Activated CD4-positive, alpha-beta T cell treated with anti-CD3 and anti-CD28 coated beads for 36 hours (primary cell): ENCODE measurements around the gene RPAIN. TPM values are rescaled to one million over a fixed set of nuclear protein-coding genes. Genes with fewer than 3 reads are reported as not detected.
"Not testable (repeated sequence)": the region's sequence is repeated elsewhere in the genome, so short reads cannot be mapped to it uniquely, and the experiment has no call there.

Source experiments
- ATAC-seq: fragments of 200-7000 bp; cut with Tn5 transposase; one replicate; pipeline ENCODE4 v1.10.0; 2021; ENCODE audit warnings: mild to moderate bottlenecking, moderate library complexity
- CTCF ChIA-PET: fragments of 350-600 bp; sonication (Branson Sonifier 250); formaldehyde crosslinking; loops from one replicate; lab custom pipeline; 2021; ENCODE audit warnings: antibody characterized with exemption; lab: Charles Lee
- POLR2A ChIA-PET: fragments of 350-600 bp; sonication (Branson Sonifier 250); formaldehyde crosslinking; loops from one replicate; lab custom pipeline; 2021; ENCODE audit warnings: antibody characterized with exemption, inconsistent platforms; lab: Charles Lee
- DNase-seq: peaks from one replicate; pipeline ENCODE4 v3.0.0-alpha.2; 2020
- H3K27ac Mint-ChIP-seq: one replicate; pipeline ENCODE4 v1.8.0; 2021; ENCODE audit warnings: mixed read lengths
- H3K27me3 Mint-ChIP-seq: one replicate; pipeline ENCODE4 v1.8.0; 2021; ENCODE audit warnings: mixed read lengths
- H3K36me3 Mint-ChIP-seq: one replicate; pipeline ENCODE4 v1.8.0; 2021; ENCODE audit warnings: low read depth, mixed read lengths
- H3K4me1 Mint-ChIP-seq: one replicate; pipeline ENCODE4 v1.8.0; 2021; ENCODE audit warnings: mixed read lengths
- H3K4me3 Mint-ChIP-seq: one replicate; pipeline ENCODE4 v1.8.0; 2021; ENCODE audit warnings: mild to moderate bottlenecking, moderate library complexity, mixed read lengths
- H3K9me3 Mint-ChIP-seq: one replicate; pipeline ENCODE4 v1.8.0; 2021; ENCODE audit warnings: low read depth, mixed read lengths
- intact Hi-C, 2 experiments: fragments of 100-400 bp; cut with DNase I in 1 of 2; cut with micrococcal nuclease in 1 of 2; formaldehyde crosslinking; loops; one replicate each; pipeline versions ENCODE4 v1.14.2 to v1.15.1; 2022 to 2024; cut with DNase I, micrococcal nuclease
- total RNA-seq, 2 experiments: library from RNA; stranded (reverse); gene quantifications; one replicate each; pipeline ENCODE4 v1.2.3, GENCODE V29; 2021

RPAIN gene
- total RNA-seq, 2 experiments from 2014 or later = 44.9 to 57.3 TPM

GRCh38 chr17:5429191-5429887 lies 9.4 kb downstream of the RPAIN start:
- peaks cover 71% of the 10 kb centered on the region for H3K36me3 Mint-ChIP-seq
- ATAC-seq = no peak
- intact Hi-C loops = no loop called here
- peak overlapping the region; percentile 35 for H3K27ac Mint-ChIP-seq
- H3K27me3 Mint-ChIP-seq = no peaks in the 10 kb centered on the region
- H3K4me3 Mint-ChIP-seq = no peak overlapping the region
- DNase-seq = no peak
- CTCF ChIA-PET = interaction anchor here (1.6 to 2.7 kb wide), 2 partner anchors 10 to 11 kb away, joined by 5 to 14 read pairs; partner anchors contain the start of gene C1QBP
- H3K4me1 Mint-ChIP-seq = peaks cover 5% of the 10 kb centered on the region
- no peaks in the 10 kb centered on the region for H3K9me3 Mint-ChIP-seq
- POLR2A ChIA-PET = interaction anchor here (1.3 kb wide), 1 partner anchor 10 kb away, joined by 6 read pairs; the partner anchor contains the start of genes NUP88 and RPAIN

DNA sequence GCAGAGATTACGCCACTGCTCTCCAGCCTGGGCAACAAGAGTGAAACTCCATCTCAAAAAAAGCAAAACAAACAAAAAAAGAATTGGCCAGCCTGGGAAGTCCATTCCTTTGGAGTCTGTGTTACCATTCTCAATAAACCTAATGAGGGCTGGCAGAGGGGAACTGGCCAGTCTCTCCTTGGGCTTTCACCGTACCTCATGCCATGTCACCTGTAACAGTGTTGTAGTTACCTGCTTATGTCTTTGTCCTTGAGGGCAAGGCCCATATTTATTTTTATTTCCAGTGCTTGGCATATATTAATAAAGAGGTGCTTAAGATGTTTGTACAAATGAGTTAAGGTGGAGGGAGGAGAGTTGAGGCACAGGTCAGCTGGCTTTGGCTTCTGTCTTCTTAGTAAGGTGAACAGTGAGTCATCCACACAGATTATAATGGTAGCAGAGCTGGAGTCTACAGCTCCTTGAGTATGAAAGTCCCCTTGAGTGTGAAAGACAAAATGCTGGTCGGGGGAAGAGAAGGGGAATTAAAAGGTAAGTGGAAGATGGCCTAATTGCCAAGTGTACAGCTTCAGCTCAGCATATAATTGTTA lies 10.5 kb downstream of the RPAIN start:
- peaks cover 9% of the 10 kb centered on the region for H3K4me1 Mint-ChIP-seq
- H3K36me3 Mint-ChIP-seq = peaks cover 74% of the 10 kb centered on the region
- CTCF ChIA-PET = interaction anchor here (0.8 to 2.7 kb wide), 3 partner anchors 8 to 13 kb away, joined by 3 to 14 read pairs (median 4); partner anchors contain the start of gene C1QBP
- peak overlapping the region; percentile 28 for H3K27ac Mint-ChIP-seq
- intact Hi-C loops = no loop called here
- no peaks in the 10 kb centered on the region for H3K9me3 Mint-ChIP-seq
- DNase-seq = no peak
- ATAC-seq = no peak
- POLR2A ChIA-PET = interaction anchor here (1.3 kb wide), 1 partner anchor 11 kb away, joined by 6 read pairs; the partner anchor contains the start of genes NUP88 and RPAIN
- H3K4me3 Mint-ChIP-seq = no peak overlapping the region
- no peaks in the 10 kb centered on the region for H3K27me3 Mint-ChIP-seq

GRCh38 chr17:5431234-5431633 lies 11.3 kb downstream of the RPAIN start:
- H3K4me3 Mint-ChIP-seq, POLR2A ChIA-PET, DNase-seq, H3K9me3 Mint-ChIP-seq, ATAC-seq, intact Hi-C loops, H3K27me3 Mint-ChIP-seq: not testable (repeated sequence)
- Mint-ChIP-seq H3K4me1 (peaks cover 14% of the 10 kb centered on the region), H3K27ac (peak overlapping the region; percentile 35), H3K36me3 (peaks cover 71% of the 10 kb centered on the region)
- CTCF ChIA-PET = interaction anchor here (0.8 to 2.7 kb wide), 3 partner anchors 8 to 14 kb away, joined by 3 to 14 read pairs (median 4); partner anchors contain the start of gene C1QBP

GRCh38 chr17:5431949-5432556 lies 12.1 kb downstream of the RPAIN start:
- ATAC-seq (no peak), DNase-seq (no peak)
- intact Hi-C loops = no loop called here
- Mint-ChIP-seq H3K4me1 (peaks cover 22% of the 10 kb centered on the region), H3K27ac (peak overlapping the region; percentile 42), H3K36me3 (peaks cover 77% of the 10 kb centered on the region), H3K9me3 (no peaks in the 10 kb centered on the region), H3K27me3 (no peaks in the 10 kb centered on the region), H3K4me3 (no peak overlapping the region)
- CTCF ChIA-PET = interaction anchor here (0.5 to 0.9 kb wide), 3 partner anchors 9 to 320 kb away, joined by 3 to 4 read pairs (median 3); no protein-coding TSS in a partner anchor
- POLR2A ChIA-PET = interaction anchor here (0.6 to 0.7 kb wide), 2 partner anchors 39 to 66 kb away, joined by 3 to 6 read pairs; no protein-coding TSS in a partner anchor

GRCh38 chr17:5434984-5435383 lies 15.0 kb downstream of the RPAIN start:
- CTCF ChIA-PET = no interaction called here
- intact Hi-C loops = loop anchor here (5.0 kb wide), 4 partner anchors 52 to 533 kb away; partner anchors contain the start of genes CHRNE (in 1 of the 2), DERL2 (in 1 of the 2), MIS12 (in 1 of the 2) and ZNF594 (in 1 of the 2)
- peaks cover 44% of the 10 kb centered on the region for H3K4me1 Mint-ChIP-seq
- H3K4me3 Mint-ChIP-seq = no peak overlapping the region
- no peak for ATAC-seq
- no peaks in the 10 kb centered on the region for H3K27me3 Mint-ChIP-seq
- DNase-seq = no peak
- peak overlapping the region; percentile 73 for H3K27ac Mint-ChIP-seq
- H3K9me3 Mint-ChIP-seq = no peaks in the 10 kb centered on the region
- H3K36me3 Mint-ChIP-seq = peaks cover 70% of the 10 kb centered on the region
- POLR2A ChIA-PET = interaction anchor here (0.6 kb wide), 1 partner anchor 654 kb away, joined by 3 read pairs; no protein-coding TSS in a partner anchor

- DNase-seq = peak; percentile 28
- not testable (repeated sequence) for H3K9me3 Mint-ChIP-seq, ATAC-seq, H3K27me3 Mint-ChIP-seq
- ChIA-PET POLR2A (interaction anchor here (0.7 to 1.8 kb wide), 5 partner anchors 10 to 33 kb away, joined by 3 to 6 read pairs (median 5); partner anchors contain the start of genes DHX33, NUP88 and RPAIN), CTCF (interaction anchor here (0.5 to 1.3 kb wide), 2 partner anchors 19 to 983 kb away, joined by 3 to 4 read pairs; no protein-coding TSS in a partner anchor)
- peak overlapping the region; percentile 86 for H3K27ac Mint-ChIP-seq
- peaks cover 64% of the 10 kb centered on the region for H3K36me3 Mint-ChIP-seq
- intact Hi-C loops = loop anchor here (5.0 kb wide), 4 partner anchors 51 to 534 kb away; partner anchors contain the start of genes CHRNE (in 1 of the 2), DERL2 (in 1 of the 2), MIS12 (in 1 of the 2) and ZNF594 (in 1 of the 2)
- H3K4me3 Mint-ChIP-seq = peak overlapping the region; percentile 89
- peaks cover 44% of the 10 kb centered on the region for H3K4me1 Mint-ChIP-seq
These were observed 15.9 kb downstream of the RPAIN start for GRCh38 chr17:5435781-5436315.

- DNase-seq (no peak), ATAC-seq (no peak)
- H3K9me3 Mint-ChIP-seq = no peaks in the 10 kb centered on the region
- ChIA-PET POLR2A (no interaction called here), CTCF (interaction anchor here (0.6 to 2.6 kb wide), 4 partner anchors 15 to 1008 kb away, joined by 3 to 19 read pairs (median 10); partner anchors contain the start of genes NUP88 and RPAIN)
- H3K27me3 Mint-ChIP-seq = no peaks in the 10 kb centered on the region
- peaks cover 55% of the 10 kb centered on the region for H3K36me3 Mint-ChIP-seq
- peak overlapping the region; percentile 89 for H3K4me3 Mint-ChIP-seq
- intact Hi-C loops = loop anchor here (1.0 to 5.0 kb wide), 7 partner anchors 31 to 1203 kb away; partner anchors contain the start of genes CHRNE (in 1 of the 2), DERL2 (in 1 of the 2), DHX33 (in 1 of the 2) and KIAA0753 (in 1 of the 2)
- H3K4me1 Mint-ChIP-seq = peaks cover 44% of the 10 kb centered on the region
- H3K27ac Mint-ChIP-seq = peak overlapping the region; percentile 92
These were observed 17.8 kb downstream of the RPAIN start for GRCh38 chr17:5437721-5438317.

DNA sequence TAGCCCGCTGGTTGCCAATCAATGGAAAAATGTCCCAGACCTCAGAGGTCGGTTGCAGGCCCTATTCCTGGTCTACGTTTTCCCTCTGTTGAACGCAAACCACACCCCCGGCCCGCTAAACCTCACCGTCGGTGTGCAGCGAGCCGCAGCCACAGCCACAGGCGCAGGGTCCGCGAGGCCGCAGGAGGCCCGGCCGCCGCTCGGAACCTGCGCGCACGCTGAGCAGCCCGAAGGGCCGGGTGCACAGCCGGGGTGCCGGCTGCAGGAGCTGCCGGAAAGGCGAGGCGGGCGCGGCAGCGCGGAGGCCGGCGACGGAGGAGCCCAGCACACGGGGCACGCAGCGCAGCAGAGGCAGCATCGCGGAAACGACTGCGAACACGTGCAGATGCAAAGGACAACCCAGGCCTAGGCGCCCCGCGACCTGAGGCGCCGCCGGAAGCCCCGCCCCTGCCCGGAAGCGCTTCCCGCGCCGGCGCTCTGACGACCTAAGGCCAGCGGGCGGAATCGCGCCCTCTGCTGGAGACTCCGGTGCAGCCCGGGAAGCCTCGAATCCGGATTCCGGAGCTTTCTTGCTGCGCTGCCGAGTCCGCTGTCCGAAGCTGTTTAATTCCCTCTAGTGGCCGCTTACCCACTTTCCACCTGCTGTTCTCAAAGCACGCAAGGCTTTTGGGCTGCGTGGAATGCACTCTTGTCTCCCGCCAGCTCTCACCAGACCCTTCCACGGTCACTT lies 18.9 kb downstream of the RPAIN start, which contains the start of gene C1QBP:
Gene C1QBP (minus strand): TSS at position 440 of the 730 bp plus-strand sequence. CDS start 82 bp downstream, at position 358.
- intact Hi-C loops = loop anchor here (1.0 to 5.0 kb wide), 14 partner anchors 20 to 1202 kb away; partner anchors contain the start of genes DERL2 (in 2 of the 2), DHX33 (in 2 of the 2), MIS12 (in 2 of the 2) and NUP88 (in 2 of the 2)
- Mint-ChIP-seq H3K4me3 (peak within 1 kb of the TSS; percentile 89), H3K36me3 (peaks cover 44% of the 10 kb centered on the region)

GRCh38 chr17:5439446-5439764 lies 19.4 kb downstream of the RPAIN start:
- no peak for DNase-seq
- POLR2A ChIA-PET = interaction anchor here (0.9 to 1.5 kb wide), 6 partner anchors 17 to 52 kb away, joined by 3 to 11 read pairs (median 4); partner anchors contain the start of genes DHX33, NUP88 and RPAIN
- H3K4me1 Mint-ChIP-seq = peaks cover 44% of the 10 kb centered on the region
- peak overlapping the region; percentile 89 for H3K4me3 Mint-ChIP-seq
- H3K36me3 Mint-ChIP-seq = peaks cover 44% of the 10 kb centered on the region
- peak overlapping the region; percentile 86 for H3K27ac Mint-ChIP-seq
- intact Hi-C loops = loop anchor here (1.0 to 5.0 kb wide), 13 partner anchors 20 to 1201 kb away; partner anchors contain the start of genes DERL2 (in 2 of the 2), DHX33 (in 2 of the 2), MIS12 (in 2 of the 2) and NUP88 (in 2 of the 2)
- no peaks in the 10 kb centered on the region for H3K9me3 Mint-ChIP-seq
- CTCF ChIA-PET = interaction anchor here (0.6 to 2.8 kb wide), 31 partner anchors 9 to 499 kb away, joined by 3 to 20 read pairs (median 5); partner anchors contain the start of genes DERL2, MIS12, NUP88 and RNF167
- H3K27me3 Mint-ChIP-seq = no peaks in the 10 kb centered on the region
- ATAC-seq = no peak

More for the DNA sequence above, 18.9 kb downstream of the RPAIN start, which contains the start of gene C1QBP:
- DNase-seq (peak; percentile 96), ATAC-seq (peak; percentile 92)
- no peaks in the 10 kb centered on the region for H3K9me3 Mint-ChIP-seq
- peaks cover 44% of the 10 kb centered on the region for H3K4me1 Mint-ChIP-seq
- ChIA-PET POLR2A (interaction anchor here (0.5 to 1.5 kb wide), 7 partner anchors 16 to 1882 kb away, joined by 3 to 11 read pairs (median 3); partner anchors contain the start of genes DHX33, NUP88 and RPAIN), CTCF (interaction anchor here (0.6 to 2.8 kb wide), 34 partner anchors 9 to 1007 kb away, joined by 3 to 20 read pairs (median 4); partner anchors contain the start of genes DERL2, MIS12, NUP88 and RNF167)
- peak within 1 kb of the TSS; percentile 92 for H3K27ac Mint-ChIP-seq
- no peaks in the 10 kb centered on the region for H3K27me3 Mint-ChIP-seq
